NCI-H1417 (cell line): ENCODE data around the gene THBS1.

Source experiments
- DNase-seq, 3 experiments: peaks; one replicate each; lab custom pipeline; 2025; lab: John Stamatoyannopoulos, UW

THBS1 gene

GRCh38 chr15:39589193-39589814 is 8.4 kb downstream of the THBS1 start:
- DNase-seq = no peak

- no peak for DNase-seq
Observed at GRCh38 chr15:39589815-39590644, 9.2 kb downstream of the THBS1 start.

- DNase-seq = no peak
Observed at GRCh38 chr15:39591141-39591895, 10.4 kb downstream of the THBS1 start.

- DNase-seq = no peak
Observed at GRCh38 chr15:39591896-39592315, 11.0 kb downstream of the THBS1 start.

- no peak for DNase-seq
Observed at GRCh38 chr15:39592500-39592899, 11.6 kb downstream of the THBS1 start.

GRCh38 chr15:39593071-39593655 is 12.3 kb downstream of the THBS1 start:
- DNase-seq = no peak

GRCh38 chr15:39593656-39594445 is 13.0 kb downstream of the THBS1 start:
- DNase-seq = no peak

GRCh38 chr15:39594446-39595337 is 13.8 kb downstream of the THBS1 start:
- no peak for DNase-seq

GRCh38 chr15:39595338-39596221 is 14.7 kb downstream of the THBS1 start:
- DNase-seq = no peak

GRCh38 chr15:39596358-39597051 is 15.6 kb downstream of the THBS1 start:
- DNase-seq = no peak

GRCh38 chr15:39597336-39597735 is 16.5 kb downstream of the THBS1 start:
- no peak for DNase-seq

GRCh38 chr15:39597751-39598185 is 16.9 kb downstream of the THBS1 start:
- no peak for DNase-seq

GRCh38 chr15:39598186-39598850 is 17.4 kb downstream of the THBS1 start:
- no peak for DNase-seq

GRCh38 chr15:39598958-39599845 is 18.3 kb downstream of the THBS1 start:
- DNase-seq = no peak

- DNase-seq = no peak
Observed at GRCh38 chr15:39599871-39600270, 19.0 kb downstream of the THBS1 start.

- no peak for DNase-seq
Observed at GRCh38 chr15:39602143-39602542, 21.3 kb downstream of the THBS1 start.

- DNase-seq = no peak
Observed at GRCh38 chr15:39605146-39605545, 24.3 kb downstream of the THBS1 start.
